K562 (cell line): ENCODE results near the gene TTC24. TPM values are rescaled to one million over a fixed set of nuclear protein-coding genes. Genes with fewer than 3 reads are reported as not detected.

Experiments used
- ERF ChIP-seq: fragments of 450-650 bp; formaldehyde crosslinking; IDR thresholded peaks from 2 replicates; pipeline ENCODE4 v1.4.0; 2020; ENCODE audit warnings: mild to moderate bottlenecking, mixed read lengths
- KDM2B ChIP-seq: fragments of 250-450 bp; sonication (Bioruptor Pico); IDR thresholded peaks from 2 replicates; pipeline ENCODE4 v1.8.0; 2021; ENCODE audit warnings: mild to moderate bottlenecking, moderate library complexity
- L3MBTL2 ChIP-seq: fragments of 450-650 bp; IDR thresholded peaks from 2 replicates; pipeline ENCODE4 v1.6.1; 2016; ENCODE audit warnings: mild to moderate bottlenecking, moderate library complexity
- LCOR ChIP-seq: sonication (generic); formaldehyde crosslinking; IDR thresholded peaks from 2 replicates; pipeline ENCODE4 v1.8.0; 2022; ENCODE audit warnings: mild to moderate bottlenecking, missing genetic modification reagents
- MGA ChIP-seq: fragments of 450-650 bp; IDR thresholded peaks from 2 replicates; pipeline ENCODE4 v1.6.1; 2016; ENCODE audit warnings: mild to moderate bottlenecking, moderate library complexity
- SP1 ChIP-seq: sonication (generic); formaldehyde crosslinking; IDR thresholded peaks from 2 replicates; pipeline ENCODE4 v1.8.1; 2022; ENCODE audit warnings: mild to moderate bottlenecking, missing genetic modification reagents
- SP2 ChIP-seq: IDR thresholded peaks from 2 replicates; pipeline ENCODE4 v1.6.1; 2011; ENCODE audit warnings: mild to moderate bottlenecking, low read depth, low read length, moderate library complexity; ENCODE audit not compliant: poor library complexity, severe bottlenecking; ENCODE audit errors: extremely low read depth
- SRSF3 ChIP-seq: fragments of 200-400 bp; formaldehyde crosslinking; IDR thresholded peaks from 2 replicates; pipeline ENCODE4 v1.6.1; 2016; ENCODE audit warnings: mild to moderate bottlenecking, low read length, moderate library complexity; ENCODE audit not compliant: insufficient read depth
- TEAD4 ChIP-seq, 2 experiments: sonication (generic) in 1 of 2; formaldehyde crosslinking in 1 of 2; IDR thresholded peaks; 2 replicates each; pipeline versions ENCODE4 v1.6.1 to v1.8.0; 2012 to 2022; ENCODE audit warnings: borderline replicate concordance in 1 of 2, inconsistent platforms in 1 of 2, low read length in 1 of 2, mild to moderate bottlenecking in 1 of 2, missing genetic modification reagents in 1 of 2
- YY1 ChIP-seq, 3 experiments: IDR thresholded peaks; 2 replicates each; pipeline ENCODE4 v1.6.1; 2011; ENCODE audit warnings: low read length in 2 of 3, mild to moderate bottlenecking in 2 of 3, moderate library complexity in 2 of 3, borderline replicate concordance in 1 of 3, control low read depth in 1 of 3, low read depth in 1 of 3; ENCODE audit not compliant: insufficient read depth in 3 of 3, insufficient replicate concordance in 2 of 3, control insufficient read depth in 1 of 3, insufficient read length in 1 of 3; ENCODE audit errors: extremely low read depth in 1 of 3
- ZBTB7A ChIP-seq: IDR thresholded peaks from 2 replicates; pipeline ENCODE4 v1.6.1; 2011; ENCODE audit warnings: low read depth, mild to moderate bottlenecking, low read length, moderate library complexity, borderline replicate concordance; ENCODE audit not compliant: control insufficient read depth
- ZFX ChIP-seq: sonication (generic); formaldehyde crosslinking; IDR thresholded peaks from 2 replicates; pipeline ENCODE4 v1.8.0; 2022; ENCODE audit warnings: mild to moderate bottlenecking, missing genetic modification reagents, moderate library complexity
- ZNF507 ChIP-seq: conservative IDR thresholded peaks from 2 replicates; pipeline ENCODE4 v1.6.1; 2017; ENCODE audit warnings: missing genetic modification characterization, missing compliant biosample characterization
- polyA plus RNA-seq, 8 experiments: library from polyadenylated mRNA; depleted of rRNA in 4 of 8; stranded (reverse) in 5 of 8; unstranded in 3 of 8; fragments of >200 nt; fragmentation: Nextera tagmentation in 2 of 8; fragmentation: Illumina TruSeq in 1 of 8; extraction: Ambion mirVana in 2 of 8; extraction: Trizol in 1 of 8; gene quantifications; 2 replicates each; pipeline versions ENCODE4 v1.2.1 to v1.2.3, GENCODE V29; 2011 to 2014; ENCODE audit warnings: inconsistent platforms in 1 of 8, missing spikeins in 1 of 8
- total RNA-seq, 7 experiments: library from RNA; depleted of rRNA in 6 of 7; stranded (reverse); fragments of >200 nt in 6 of 7; fragmentation: Illumina TruSeq in 2 of 7; extraction: Trizol in 2 of 7; gene quantifications; 2 replicates each; pipeline versions ENCODE4 v1.2.1 to v1.2.3, GENCODE V29; 2011 to 2021; ENCODE audit warnings: low replicate concordance in 1 of 7
- TF ChIP-seq, protein P1 (sequence below): fragments of 250-450 bp; sonication (Bioruptor Pico); IDR thresholded peaks from 2 replicates; pipeline ENCODE4 v1.5.0; 2021

Gene TTC24
- total and polyA plus RNA-seq, 9 of the 15 experiments (the other 6 are each of a cell fraction or from before 2014, with no cell fraction given) = not detected

DNA sequence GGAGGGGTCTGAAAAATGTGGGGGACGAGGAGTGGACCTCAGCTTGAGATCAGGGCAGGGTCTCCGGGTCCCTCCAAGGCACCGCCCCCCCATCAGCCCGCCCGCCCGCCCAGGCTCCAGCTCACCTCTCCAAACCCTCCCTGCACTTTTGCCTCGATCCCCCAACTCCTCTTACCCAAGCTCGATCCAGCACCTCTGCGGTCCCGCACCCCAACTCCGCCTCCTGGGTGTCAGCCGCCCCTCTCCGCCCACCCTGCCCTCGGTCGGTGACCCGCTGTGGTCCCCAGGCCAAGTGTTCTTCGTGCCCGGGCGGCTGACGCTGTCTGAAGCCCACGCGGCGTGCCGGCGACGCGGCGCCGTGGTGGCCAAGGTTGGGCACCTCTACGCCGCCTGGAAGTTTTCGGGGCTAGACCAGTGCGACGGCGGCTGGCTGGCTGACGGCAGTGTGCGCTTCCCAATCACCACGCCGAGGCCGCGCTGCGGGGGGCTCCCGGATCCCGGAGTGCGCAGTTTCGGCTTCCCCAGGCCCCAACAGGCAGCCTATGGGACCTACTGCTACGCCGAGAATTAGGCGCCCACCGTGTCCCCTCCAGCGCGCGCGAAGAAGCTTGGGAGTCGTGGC is 45.4 kb downstream of the TTC24 start (continued):
- peak; percentile 81; the same call in 1 of the 2 replicates for TF ChIP-seq MGA
- TF ChIP-seq LCOR = peak; percentile 10; the same call in 1 of the 2 replicates
- TF ChIP-seq YY1 (IDR thresholded peaks at IDR 0.05; ENCODE audit: borderline replicate concordance in 1 of 3, control insufficient read depth in 1 of 3, extremely low read depth in 1 of 3, insufficient read depth in 3 of 3, insufficient read length in 1 of 3, insufficient replicate concordance in 2 of 3, low read depth in 1 of 3, low read length in 2 of 3) = peak in 1 of 3 experiments; percentile 6
- TF ChIP-seq ZFX (CRISPR knock-in tag) = peak; percentile 53
- peak; percentile 69; the same call in 1 of the 2 replicates for TF ChIP-seq KDM2B (CRISPR knock-in tag)
- TF ChIP-seq SP1 (CRISPR knock-in tag) = peak; percentile 23; the same call in 1 of the 2 replicates
- no peak for TF ChIP-seq TEAD4 (IDR thresholded peaks at IDR 0.05; ENCODE audit: low read length)
- no peak for TF ChIP-seq TEAD4 (CRISPR knock-in tag; IDR thresholded peaks at IDR 0.05; ENCODE audit: borderline replicate concordance)
- peak; percentile 47; the same call in 1 of the 2 replicates for TF ChIP-seq L3MBTL2
- peak; percentile 14; the same call in 1 of the 2 replicates for TF ChIP-seq ZBTB7A
- TF ChIP-seq SRSF3 = no peak
- TF ChIP-seq, protein P1, sequence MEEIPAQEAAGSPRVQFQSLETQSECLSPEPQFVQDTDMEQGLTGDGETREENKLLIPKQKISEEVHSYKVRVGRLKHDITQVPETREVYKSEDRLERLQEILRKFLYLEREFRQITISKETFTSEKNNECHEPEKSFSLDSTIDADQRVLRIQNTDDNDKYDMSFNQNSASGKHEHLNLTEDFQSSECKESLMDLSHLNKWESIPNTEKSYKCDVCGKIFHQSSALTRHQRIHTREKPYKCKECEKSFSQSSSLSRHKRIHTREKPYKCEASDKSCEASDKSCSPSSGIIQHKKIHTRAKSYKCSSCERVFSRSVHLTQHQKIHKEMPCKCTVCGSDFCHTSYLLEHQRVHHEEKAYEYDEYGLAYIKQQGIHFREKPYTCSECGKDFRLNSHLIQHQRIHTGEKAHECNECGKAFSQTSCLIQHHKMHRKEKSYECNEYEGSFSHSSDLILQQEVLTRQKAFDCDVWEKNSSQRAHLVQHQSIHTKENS = no peak
- no peak for TF ChIP-seq ZNF507 (tag)
- TF ChIP-seq ERF (CRISPR knock-in tag) = no peak
- TF ChIP-seq SP2 = no peak
